Liver (tissue), 3 donors: ENCODE measurements around the gene BATF.

Experiments used
- RXRA ChIP-seq, 2 donors: IDR thresholded peaks; 2 replicates each; pipeline ENCODE4 v1.6.1; 2017 to 2018; ENCODE audit warnings: antibody characterized with exemption in 2 of 2, mild to moderate bottlenecking in 1 of 2
- TF ChIP-seq, protein P1 (sequence below): fragments of 150-350 bp; IDR thresholded peaks from 2 replicates; pipeline ENCODE4 v1.5.1; 2017; ENCODE audit warnings: improper control_type of control experiment, low read depth, low read length; ENCODE audit not compliant: missing input control
- donor health status: healthy.
- donor health status: healthy.

DNA sequence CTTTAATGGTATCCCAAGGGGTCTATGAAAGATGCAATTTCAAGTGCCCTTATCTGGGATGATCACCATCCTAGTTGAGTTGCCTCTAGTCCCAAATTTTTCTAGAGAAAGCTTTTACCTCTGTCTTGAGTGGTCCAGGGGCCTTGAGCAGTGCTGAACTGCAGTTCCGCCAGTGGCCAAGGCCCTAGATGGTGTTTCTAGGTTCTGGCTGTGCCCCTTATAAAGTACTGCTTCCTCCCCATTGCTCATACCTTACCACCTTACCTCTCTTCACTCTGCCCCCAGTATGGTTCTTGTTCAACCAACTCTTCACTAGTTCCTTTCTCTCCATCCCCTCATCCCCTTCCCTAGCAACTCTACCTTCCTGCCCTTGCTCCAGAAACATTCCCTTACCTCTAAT, 3.7 kb downstream of the BATF start:
- TF ChIP-seq, protein P1, sequence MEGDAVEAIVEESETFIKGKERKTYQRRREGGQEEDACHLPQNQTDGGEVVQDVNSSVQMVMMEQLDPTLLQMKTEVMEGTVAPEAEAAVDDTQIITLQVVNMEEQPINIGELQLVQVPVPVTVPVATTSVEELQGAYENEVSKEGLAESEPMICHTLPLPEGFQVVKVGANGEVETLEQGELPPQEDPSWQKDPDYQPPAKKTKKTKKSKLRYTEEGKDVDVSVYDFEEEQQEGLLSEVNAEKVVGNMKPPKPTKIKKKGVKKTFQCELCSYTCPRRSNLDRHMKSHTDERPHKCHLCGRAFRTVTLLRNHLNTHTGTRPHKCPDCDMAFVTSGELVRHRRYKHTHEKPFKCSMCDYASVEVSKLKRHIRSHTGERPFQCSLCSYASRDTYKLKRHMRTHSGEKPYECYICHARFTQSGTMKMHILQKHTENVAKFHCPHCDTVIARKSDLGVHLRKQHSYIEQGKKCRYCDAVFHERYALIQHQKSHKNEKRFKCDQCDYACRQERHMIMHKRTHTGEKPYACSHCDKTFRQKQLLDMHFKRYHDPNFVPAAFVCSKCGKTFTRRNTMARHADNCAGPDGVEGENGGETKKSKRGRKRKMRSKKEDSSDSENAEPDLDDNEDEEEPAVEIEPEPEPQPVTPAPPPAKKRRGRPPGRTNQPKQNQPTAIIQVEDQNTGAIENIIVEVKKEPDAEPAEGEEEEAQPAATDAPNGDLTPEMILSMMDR = no peak
- no peak for TF ChIP-seq RXRA (IDR thresholded peaks at IDR 0.05)
